Stomach (tissue), 4 donors: ENCODE measurements around the gene GLRX.

Experiments
- EP300 ChIP-seq: sonication (generic); formaldehyde crosslinking; IDR thresholded peaks from one replicate; pipeline ENCODE4 v1.6.1; 2017; ENCODE audit warnings: antibody characterized with exemption
- TF ChIP-seq, protein P1 (sequence below), 7 experiments: fragments of 450-650 bp in 4 of 7; fragments of 200-600 bp in 3 of 7; sonication (generic) in 3 of 7; IDR thresholded peaks; one replicate each; pipeline ENCODE4 v1.5.1; 2016 to 2019; ENCODE audit warnings: antibody characterized with exemption in 7 of 7, control low read depth in 2 of 7, mild to moderate bottlenecking in 1 of 7

DNA sequence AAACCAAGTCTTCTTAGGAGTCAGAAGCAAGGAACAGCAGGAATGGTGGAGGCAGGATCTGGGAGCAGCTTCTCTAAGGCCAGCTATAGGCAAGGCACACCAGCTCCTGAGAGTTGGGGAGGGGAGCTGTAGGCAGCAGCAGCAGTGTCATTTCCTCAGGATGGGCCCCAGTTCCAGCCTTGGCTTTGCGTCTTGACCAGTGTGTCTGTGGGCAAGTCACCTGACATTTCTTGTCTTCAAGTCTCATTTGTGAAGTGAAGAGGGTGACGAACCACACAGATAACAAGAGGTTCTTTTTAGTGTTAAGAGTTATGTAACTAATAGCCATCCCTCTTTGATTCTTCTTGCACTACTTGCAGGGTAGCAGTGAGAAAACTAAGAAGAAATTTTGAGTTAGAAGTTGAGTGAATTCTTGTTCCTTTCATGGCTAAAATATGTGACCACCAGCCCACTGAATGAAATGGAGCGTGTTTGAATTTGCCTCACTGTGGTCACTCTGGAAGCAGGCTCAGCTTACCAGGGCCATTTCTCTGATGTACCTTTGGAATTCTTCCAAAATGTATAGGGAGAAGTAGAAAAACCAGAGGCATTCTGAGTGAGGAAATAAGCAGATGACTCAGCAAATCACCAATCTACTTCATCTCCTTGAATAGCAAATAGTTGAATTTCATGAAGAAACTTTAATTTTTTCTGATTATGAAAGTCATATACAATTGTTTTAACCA lies 49.0 kb downstream of the GLRX start:
- TF ChIP-seq, protein P1, sequence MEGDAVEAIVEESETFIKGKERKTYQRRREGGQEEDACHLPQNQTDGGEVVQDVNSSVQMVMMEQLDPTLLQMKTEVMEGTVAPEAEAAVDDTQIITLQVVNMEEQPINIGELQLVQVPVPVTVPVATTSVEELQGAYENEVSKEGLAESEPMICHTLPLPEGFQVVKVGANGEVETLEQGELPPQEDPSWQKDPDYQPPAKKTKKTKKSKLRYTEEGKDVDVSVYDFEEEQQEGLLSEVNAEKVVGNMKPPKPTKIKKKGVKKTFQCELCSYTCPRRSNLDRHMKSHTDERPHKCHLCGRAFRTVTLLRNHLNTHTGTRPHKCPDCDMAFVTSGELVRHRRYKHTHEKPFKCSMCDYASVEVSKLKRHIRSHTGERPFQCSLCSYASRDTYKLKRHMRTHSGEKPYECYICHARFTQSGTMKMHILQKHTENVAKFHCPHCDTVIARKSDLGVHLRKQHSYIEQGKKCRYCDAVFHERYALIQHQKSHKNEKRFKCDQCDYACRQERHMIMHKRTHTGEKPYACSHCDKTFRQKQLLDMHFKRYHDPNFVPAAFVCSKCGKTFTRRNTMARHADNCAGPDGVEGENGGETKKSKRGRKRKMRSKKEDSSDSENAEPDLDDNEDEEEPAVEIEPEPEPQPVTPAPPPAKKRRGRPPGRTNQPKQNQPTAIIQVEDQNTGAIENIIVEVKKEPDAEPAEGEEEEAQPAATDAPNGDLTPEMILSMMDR (IDR thresholded peaks at IDR 0.05) = no peak
- TF ChIP-seq EP300 = no peak
